Gastrocnemius medialis (tissue), 4 donors: Measurements from ENCODE around the gene WDR82. TPM values are rescaled to one million over a fixed set of nuclear protein-coding genes. Genes with fewer than 3 reads are reported as not detected.
A peak's percentile ranks its signal among the peaks of the same experiment; 100 is the strongest.

Source experiments
- ATAC-seq, 2 donors: fragments of 150-250 bp; one replicate each; pipeline ENCODE4 v1.9.1; 2016
- DNase-seq, 2 donors: peaks; one replicate each; pipeline ENCODE4 v3.0.0-alpha.2; 2019
- H3K27ac ChIP-seq, 4 donors: fragments of 200-600 bp; sonication (generic); 1 replicate in 1 of 4; 2 replicates in 3 of 4; pipeline ENCODE4 v1.5.1; 2016 to 2018; ENCODE audit warnings: mild to moderate bottlenecking in 2 of 4, moderate library complexity in 1 of 4
- H3K27me3 ChIP-seq, 3 donors: fragments of 200-600 bp; sonication (generic) in 2 of 3; 1 replicate in 1 of 3; 2 replicates in 2 of 3; pipeline versions ENCODE4 v1.5.1 to v1.6.0; 2016 to 2019; ENCODE audit warnings: mild to moderate bottlenecking in 1 of 3, moderate library complexity in 1 of 3
- H3K36me3 ChIP-seq, 2 donors: fragments of 200-600 bp; sonication (generic) in 1 of 2; one replicate each; pipeline ENCODE4 v1.5.1; 2017 to 2018
- H3K4me1 ChIP-seq, 2 donors: fragments of 200-600 bp; sonication (generic) in 1 of 2; one replicate each; pipeline ENCODE4 v1.5.1; 2016 to 2017; ENCODE audit warnings: mild to moderate bottlenecking in 2 of 2
- H3K4me3 ChIP-seq, 4 donors: fragments of 200-600 bp; sonication (generic) in 3 of 4; 1 replicate in 1 of 4; 2 replicates in 3 of 4; pipeline ENCODE4 v1.5.1; 2016 to 2019; ENCODE audit warnings: mild to moderate bottlenecking in 2 of 4
- H3K9me3 ChIP-seq, 3 donors: fragments of 200-600 bp; sonication (generic) in 2 of 3; 1 replicate in 1 of 3; 2 replicates in 2 of 3; pipeline ENCODE4 v1.5.1; 2016 to 2019
- POLR2A ChIP-seq, 2 donors: fragments of 450-650 bp; IDR thresholded peaks; one replicate each; pipeline ENCODE4 v1.6.1; 2017; ENCODE audit warnings: antibody characterized with exemption in 2 of 2, mild to moderate bottlenecking in 2 of 2, moderate library complexity in 2 of 2
- in situ Hi-C, 4 donors: fragments of 200-750 bp; cut with MboI; loops; one replicate each; pipeline versions ENCODE4 v1.15.0 to v1.8.0; 2017; ENCODE audit warnings: low sequenced_read_pairs in 4 of 4
- intact Hi-C: fragments of 100-400 bp; cut with DNase I; formaldehyde crosslinking; loops from one replicate; pipeline ENCODE4 v1.15.1; 2023; ENCODE audit warnings: low total_unique reads
- total RNA-seq, 4 donors: library from RNA; depleted of rRNA; stranded (reverse); fragments of >200 nt; gene quantifications; one replicate each; pipeline versions ENCODE4 v1.1.0 to v1.2.3, GENCODE V29; 2016
- TF ChIP-seq, protein P1 (sequence below), 5 experiments: fragments of 450-650 bp in 3 of 5; fragments of 200-600 bp in 2 of 5; sonication (generic) in 2 of 5; IDR thresholded peaks in 4 of 5; conservative IDR thresholded peaks in 1 of 5; 1 replicate in 4 of 5; 2 replicates in 1 of 5; pipeline ENCODE4 v1.5.1; 2016 to 2019; ENCODE audit warnings: antibody characterized with exemption in 5 of 5, mild to moderate bottlenecking in 3 of 5, moderate library complexity in 3 of 5

Gene WDR82
- total RNA-seq, 4 donors from 2014 or later: 54.1 to 64.9 (median 59.3) TPM

DNA sequence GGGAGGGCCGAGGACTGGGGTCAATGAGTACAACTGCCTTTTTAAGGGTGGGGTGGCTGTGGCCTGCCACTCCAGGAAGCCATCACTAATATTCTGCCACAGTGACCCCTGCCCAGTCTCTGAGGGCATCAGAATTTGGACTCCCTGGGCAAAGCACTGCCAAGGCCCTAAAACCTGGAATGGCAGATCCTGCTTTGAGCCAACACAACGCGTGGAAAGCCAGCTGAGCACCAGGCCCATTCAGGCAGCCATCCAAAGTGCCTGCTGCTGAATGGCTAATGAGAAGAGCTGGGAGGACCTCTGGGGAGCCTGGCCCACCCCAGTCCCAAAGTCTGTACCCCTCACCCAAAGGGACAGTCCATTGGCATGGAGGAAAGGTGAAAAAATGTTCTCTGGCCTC is 44.5 kb downstream of the WDR82 start:
- H3K27ac ChIP-seq: peak overlapping the region; percentile 99 to 100 (median 100)
- peak overlapping the region; percentile 70 to 83 (median 70) for H3K4me3 ChIP-seq
- intact Hi-C loops (loop anchor here (10.0 kb wide), 1 partner anchor 611 kb away; no protein-coding TSS in a partner anchor), in situ Hi-C loops (loop anchor here in 3 of 4 donors (5.0 to 10.0 kb wide), 3 partner anchors 43 to 111 kb away; partner anchors contain the start of gene WDR82 (in 2 of the 3))
- peaks cover 0 to 28% of the 10 kb centered on the region in 2 donors for H3K36me3 ChIP-seq
- H3K4me1 ChIP-seq: peaks cover 56 to 63% of the 10 kb centered on the region in 2 donors
- no peaks in the 10 kb centered on the region for H3K27me3 ChIP-seq
- DNase-seq (peak; percentile 49 to 79), ATAC-seq (peak; percentile 18 to 25)
- TF ChIP-seq, protein P1, sequence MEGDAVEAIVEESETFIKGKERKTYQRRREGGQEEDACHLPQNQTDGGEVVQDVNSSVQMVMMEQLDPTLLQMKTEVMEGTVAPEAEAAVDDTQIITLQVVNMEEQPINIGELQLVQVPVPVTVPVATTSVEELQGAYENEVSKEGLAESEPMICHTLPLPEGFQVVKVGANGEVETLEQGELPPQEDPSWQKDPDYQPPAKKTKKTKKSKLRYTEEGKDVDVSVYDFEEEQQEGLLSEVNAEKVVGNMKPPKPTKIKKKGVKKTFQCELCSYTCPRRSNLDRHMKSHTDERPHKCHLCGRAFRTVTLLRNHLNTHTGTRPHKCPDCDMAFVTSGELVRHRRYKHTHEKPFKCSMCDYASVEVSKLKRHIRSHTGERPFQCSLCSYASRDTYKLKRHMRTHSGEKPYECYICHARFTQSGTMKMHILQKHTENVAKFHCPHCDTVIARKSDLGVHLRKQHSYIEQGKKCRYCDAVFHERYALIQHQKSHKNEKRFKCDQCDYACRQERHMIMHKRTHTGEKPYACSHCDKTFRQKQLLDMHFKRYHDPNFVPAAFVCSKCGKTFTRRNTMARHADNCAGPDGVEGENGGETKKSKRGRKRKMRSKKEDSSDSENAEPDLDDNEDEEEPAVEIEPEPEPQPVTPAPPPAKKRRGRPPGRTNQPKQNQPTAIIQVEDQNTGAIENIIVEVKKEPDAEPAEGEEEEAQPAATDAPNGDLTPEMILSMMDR (IDR thresholded peaks at IDR 0.05 in 4 of 5, conservative IDR thresholded peaks at IDR 0.05 in 1 of 5): no peak
- peak in 1 of 2 donors; percentile 14 for TF ChIP-seq POLR2A (IDR thresholded peaks at IDR 0.05)
- H3K9me3 ChIP-seq: no peaks in the 10 kb centered on the region

DNA sequence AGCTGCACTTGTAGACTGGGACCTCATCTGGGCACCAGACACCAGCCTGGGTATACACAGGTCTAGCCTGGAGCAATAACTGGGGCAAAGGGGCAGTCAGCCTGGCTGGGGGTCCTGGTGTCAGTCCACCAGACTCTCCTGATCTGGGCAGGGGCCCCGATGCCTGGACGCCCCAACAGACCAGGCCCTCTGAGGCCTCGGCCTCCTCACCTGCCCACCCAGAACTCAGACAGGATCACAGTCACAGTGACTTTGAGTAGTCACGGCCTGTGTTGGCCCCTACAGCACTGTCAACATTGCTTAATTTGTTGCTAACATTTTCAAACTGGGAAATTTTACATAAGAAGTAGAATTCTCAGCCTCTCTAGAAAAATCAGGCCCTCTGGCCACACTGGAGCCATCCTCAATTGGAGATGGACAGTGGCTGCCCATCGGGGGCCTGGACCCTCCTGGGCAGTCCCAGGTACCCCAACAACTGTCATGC is 45.3 kb downstream of the WDR82 start:
- no peak for ATAC-seq
- TF ChIP-seq POLR2A (IDR thresholded peaks at IDR 0.05): no peak
- TF ChIP-seq, protein P1 (IDR thresholded peaks at IDR 0.05 in 4 of 5, conservative IDR thresholded peaks at IDR 0.05 in 1 of 5): no peak
- Histone ChIP-seq H3K4me3 (peak overlapping the region; percentile 70 to 83 (median 70)), H3K27ac (peak overlapping the region; percentile 99 to 100 (median 100)), H3K36me3 (peaks cover 0 to 36% of the 10 kb centered on the region in 2 donors), H3K9me3 (no peaks in the 10 kb centered on the region), H3K4me1 (peaks cover 51 to 57% of the 10 kb centered on the region in 2 donors), H3K27me3 (no peaks in the 10 kb centered on the region)
- no peak for DNase-seq
- intact Hi-C loops (loop anchor here (10.0 kb wide), 1 partner anchor 612 kb away; no protein-coding TSS in a partner anchor), in situ Hi-C loops (loop anchor here in 3 of 4 donors (5.0 to 10.0 kb wide), 3 partner anchors 44 to 112 kb away; partner anchors contain the start of gene WDR82 (in 2 of the 3))

DNA sequence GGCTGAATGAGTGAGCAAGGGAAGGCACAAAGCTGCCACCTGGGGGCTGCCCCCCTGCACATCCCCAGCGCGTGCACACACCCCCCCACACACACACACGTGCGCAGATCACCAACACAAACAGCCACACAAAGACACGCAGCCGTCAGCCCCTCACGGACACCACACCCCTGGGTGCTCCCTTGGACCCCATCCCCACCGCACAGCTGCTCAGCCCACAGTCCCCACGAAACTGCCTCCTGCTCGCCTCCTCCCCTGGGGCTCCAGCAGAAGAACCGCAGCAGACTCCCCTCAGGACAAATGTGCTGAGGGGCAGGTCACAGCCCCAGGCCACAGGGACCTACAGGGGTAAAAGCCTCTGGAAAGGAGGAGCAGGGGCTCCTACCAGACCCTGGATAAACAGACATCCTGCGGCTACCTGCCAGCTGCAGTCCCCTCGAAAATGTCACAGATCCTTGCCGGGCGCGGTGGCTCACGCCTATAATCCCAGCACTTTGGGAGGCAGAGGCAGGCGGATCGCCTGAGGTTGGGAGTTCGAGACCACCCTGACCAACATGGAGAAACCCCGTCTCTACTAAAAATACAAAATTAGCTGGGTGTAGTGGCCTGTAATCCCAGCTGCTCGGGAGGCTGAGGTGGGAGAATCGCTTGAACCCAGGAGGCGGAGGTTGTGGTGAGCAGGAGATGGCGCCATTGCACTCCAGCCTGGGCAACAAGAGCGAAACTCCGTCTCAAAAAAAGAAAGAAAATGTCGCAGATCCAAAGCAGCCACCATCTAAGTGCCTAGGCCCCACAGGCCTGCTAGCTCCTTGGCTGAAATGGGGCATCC is 46.0 kb downstream of the WDR82 start:
- H3K4me3 ChIP-seq: peak overlapping the region; percentile 70 to 83 (median 70)
- TF ChIP-seq, protein P1 (IDR thresholded peaks at IDR 0.05 in 4 of 5, conservative IDR thresholded peaks at IDR 0.05 in 1 of 5): peak in 3 of 5 experiments; percentile 20 to 43 (median 33)
- TF ChIP-seq POLR2A (IDR thresholded peaks at IDR 0.05): no peak
- ATAC-seq: no peak
- DNase-seq: peak in 1 of 2 donors; percentile 18
- no peaks in the 10 kb centered on the region for H3K9me3 ChIP-seq
- H3K4me1 ChIP-seq: peaks cover 44 to 51% of the 10 kb centered on the region in 2 donors
- in situ Hi-C loops (loop anchor here in 3 of 4 donors (5.0 to 10.0 kb wide), 3 partner anchors 45 to 112 kb away; partner anchors contain the start of gene WDR82 (in 2 of the 3)), intact Hi-C loops (loop anchor here (10.0 kb wide), 1 partner anchor 612 kb away; no protein-coding TSS in a partner anchor)
- peaks cover 0 to 39% of the 10 kb centered on the region in 2 donors for H3K36me3 ChIP-seq
- peak overlapping the region; percentile 99 to 100 (median 100) for H3K27ac ChIP-seq
- no peaks in the 10 kb centered on the region for H3K27me3 ChIP-seq

DNA sequence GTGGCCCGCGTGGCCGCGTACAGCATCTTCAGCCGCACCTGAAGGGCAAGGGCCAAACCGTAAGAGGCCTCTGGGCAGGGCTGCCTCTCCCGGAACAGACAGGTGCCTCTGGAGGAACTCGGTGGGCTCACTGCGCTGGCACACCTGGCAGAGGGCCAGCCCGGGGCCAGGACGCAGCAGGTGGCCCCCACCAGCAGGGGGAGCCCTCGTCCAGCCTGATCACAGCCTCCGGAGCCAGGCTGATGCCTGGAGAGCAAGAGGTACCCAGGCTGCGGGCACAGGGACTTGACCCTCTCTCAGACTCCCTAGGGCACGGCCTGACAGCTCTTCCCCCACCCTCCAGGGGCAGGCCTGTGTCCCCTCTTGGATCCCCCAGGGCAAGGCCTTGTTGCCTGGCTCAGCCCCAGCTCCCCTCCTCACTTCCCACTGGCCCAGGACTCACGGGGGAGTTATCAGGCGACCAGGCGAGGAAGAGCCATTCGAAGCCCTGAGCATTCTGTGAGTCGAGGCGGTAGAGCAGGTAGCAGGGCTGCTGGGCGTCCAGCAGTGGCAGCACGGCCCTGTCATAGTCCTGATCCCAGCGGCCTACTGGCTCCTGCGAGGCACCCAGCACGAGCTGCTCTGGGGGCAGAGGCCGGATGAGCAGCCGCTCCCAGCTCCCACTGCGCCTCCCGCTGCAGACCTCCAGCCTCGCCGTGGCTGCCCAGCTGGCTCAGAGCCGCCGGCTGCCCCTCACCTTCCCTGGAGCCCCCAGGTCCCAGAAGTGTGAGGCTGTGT is 46.8 kb downstream of the WDR82 start:
- intact Hi-C loops (loop anchor here (1.0 to 10.0 kb wide), 2 partner anchors 108 to 613 kb away; no protein-coding TSS in a partner anchor), in situ Hi-C loops (loop anchor here in 3 of 4 donors (5.0 to 10.0 kb wide), 3 partner anchors 46 to 113 kb away; partner anchors contain the start of gene WDR82 (in 2 of the 3))
- Histone ChIP-seq H3K36me3 (peaks cover 0 to 39% of the 10 kb centered on the region in 2 donors), H3K4me3 (peak overlapping the region; percentile 70 to 83 (median 70)), H3K4me1 (peaks cover 36 to 43% of the 10 kb centered on the region in 2 donors), H3K9me3 (no peaks in the 10 kb centered on the region), H3K27me3 (no peaks in the 10 kb centered on the region), H3K27ac (peak overlapping the region; percentile 99 to 100 (median 100))
- DNase-seq (peak; percentile 71 to 82), ATAC-seq (peak; percentile 20 to 22)
- TF ChIP-seq, protein P1 (IDR thresholded peaks at IDR 0.05 in 4 of 5, conservative IDR thresholded peaks at IDR 0.05 in 1 of 5): peak; percentile 89 to 99 (median 97)
- TF ChIP-seq POLR2A (IDR thresholded peaks at IDR 0.05): no peak
